Measurements from ENCODE around the gene CACNG1.
"Not testable (repeated sequence)": the region's sequence is repeated elsewhere in the genome, so short reads cannot be mapped to it uniquely, and the experiment has no call there.

The CACNG1 gene

GRCh38 chr17:67032985-67033384 lies 11.4 kb upstream of the CACNG1 start:
- no peak overlapping the region for H3K4me3 ChIP-seq (replicated peaks; ENCODE audit: low read depth, low read length)
- TF ChIP-seq CTCF (IDR thresholded peaks at IDR 0.05; ENCODE audit: low read depth, low read length, missing control alignments), result no peak
- no peak for DNase-seq (ENCODE audit: extremely low read depth, low read depth)

- TF ChIP-seq CTCF (IDR thresholded peaks at IDR 0.05; ENCODE audit: low read depth, low read length, missing control alignments), result no peak
- no peak overlapping the region for H3K4me3 ChIP-seq (replicated peaks; ENCODE audit: low read depth, low read length)
- no peak for DNase-seq (ENCODE audit: extremely low read depth, low read depth)
Observed at GRCh38 chr17:67033613-67034012, 10.7 kb upstream of the CACNG1 start.

GRCh38 chr17:67035131-67036083 lies 8.9 kb upstream of the CACNG1 start:
- DNase-seq (ENCODE audit: extremely low read depth, low read depth), result no peak
- H3K4me3 ChIP-seq (replicated peaks; ENCODE audit: low read depth, low read length), result no peak overlapping the region
- no peak for TF ChIP-seq CTCF (IDR thresholded peaks at IDR 0.05; ENCODE audit: low read depth, low read length, missing control alignments)

GRCh38 chr17:67038861-67039365 lies 5.4 kb upstream of the CACNG1 start:
- no peak for DNase-seq (ENCODE audit: extremely low read depth, low read depth)
- no peak for TF ChIP-seq CTCF (IDR thresholded peaks at IDR 0.05; ENCODE audit: low read depth, low read length, missing control alignments)
- H3K4me3 ChIP-seq (replicated peaks; ENCODE audit: low read depth, low read length), result no peak overlapping the region

GRCh38 chr17:67040652-67041051 lies 3.7 kb upstream of the CACNG1 start:
- DNase-seq (ENCODE audit: extremely low read depth, low read depth), result no peak
- TF ChIP-seq CTCF (IDR thresholded peaks at IDR 0.05; ENCODE audit: low read depth, low read length, missing control alignments), result no peak
- no peak overlapping the region for H3K4me3 ChIP-seq (replicated peaks; ENCODE audit: low read depth, low read length)

GRCh38 chr17:67041119-67041518 lies 3.2 kb upstream of the CACNG1 start:
- H3K4me3 ChIP-seq (replicated peaks; ENCODE audit: low read depth, low read length); DNase-seq (ENCODE audit: extremely low read depth, low read depth): not testable (repeated sequence)

GRCh38 chr17:67041531-67041930 lies 2.8 kb upstream of the CACNG1 start:
- TF ChIP-seq CTCF (IDR thresholded peaks at IDR 0.05; ENCODE audit: low read depth, low read length, missing control alignments), result no peak
- no peak for DNase-seq (ENCODE audit: extremely low read depth, low read depth)
- no peak overlapping the region for H3K4me3 ChIP-seq (replicated peaks; ENCODE audit: low read depth, low read length)

All from HFF-Myc (cell line).